ENCODE results near the gene SLC22A23. TPM values are rescaled to one million over a fixed set of nuclear protein-coding genes. Genes with fewer than 3 reads are reported as not detected.

The SLC22A23 gene
- total RNA-seq, 4 donors from 2014 or later, result 6.2 to 10.8 (median 7.8) TPM

GRCh38 chr6:3314176-3314575 is 142.7 kb downstream of the SLC22A23 start:
- Histone ChIP-seq H3K4me3 (no peak overlapping the region), H3K27me3 (no peaks in the 10 kb centered on the region), H3K4me1 (peaks cover 0 to 11% (median 7%) of the 10 kb centered on the region in 3 donors), H3K9me3 (no peaks in the 10 kb centered on the region), H3K27ac (no peak overlapping the region), H3K36me3 (peaks cover 0 to 4% of the 10 kb centered on the region in 2 donors)
- WGBS, 2 donors (ENCODE audit: low coverage in 1 of 2), result 91 to 93% methylated on average over 3 to 7 of the region's 7 CpGs
- no peak for ATAC-seq
- TF ChIP-seq POLR2A (IDR thresholded peaks at IDR 0.05) (no peak), POLR2AphosphoS5 (IDR thresholded peaks at IDR 0.05) (no peak), EP300 (IDR thresholded peaks at IDR 0.05) (no peak), CTCF (IDR thresholded peaks at IDR 0.05) (no peak)

- WGBS, 2 donors (ENCODE audit: low coverage in 1 of 2), result 66 to 73% methylated on average over 2 to 5 of the region's 11 CpGs
- ATAC-seq, result peak; percentile 59
- H3K27me3 ChIP-seq, result no peaks in the 10 kb centered on the region
- peaks cover 0 to 4% of the 10 kb centered on the region in 2 donors for H3K36me3 ChIP-seq
- H3K9me3 ChIP-seq, result no peaks in the 10 kb centered on the region
- H3K4me3 ChIP-seq, result no peak overlapping the region
- TF ChIP-seq CTCF (IDR thresholded peaks at IDR 0.05), result no peak
- no peak for TF ChIP-seq POLR2A (IDR thresholded peaks at IDR 0.05)
- TF ChIP-seq POLR2AphosphoS5 (IDR thresholded peaks at IDR 0.05), result no peak
- TF ChIP-seq EP300 (IDR thresholded peaks at IDR 0.05), result no peak
- no peak overlapping the region for H3K27ac ChIP-seq
- no peaks in the 10 kb centered on the region for H3K4me1 ChIP-seq
These were observed 144.1 kb downstream of the SLC22A23 start for GRCh38 chr6:3312604-3313231.

GRCh38 chr6:3311826-3312225 is 145.0 kb downstream of the SLC22A23 start:
- TF ChIP-seq CTCF (IDR thresholded peaks at IDR 0.05), result no peak
- ATAC-seq, result no peak
- Histone ChIP-seq H3K36me3 (peaks cover 0 to 11% of the 10 kb centered on the region in 2 donors), H3K4me3 (no peak overlapping the region), H3K27me3 (no peaks in the 10 kb centered on the region), H3K9me3 (no peaks in the 10 kb centered on the region), H3K27ac (no peak overlapping the region), H3K4me1 (no peaks in the 10 kb centered on the region)
- WGBS, 2 donors (ENCODE audit: low coverage in 1 of 2), result 90% methylated on average over 3 to 5 of the region's 6 CpGs

- TF ChIP-seq EP300 (IDR thresholded peaks at IDR 0.05) (no peak), POLR2AphosphoS5 (IDR thresholded peaks at IDR 0.05) (no peak), POLR2A (IDR thresholded peaks at IDR 0.05) (no peak), CTCF (IDR thresholded peaks at IDR 0.05) (no peak)
- no peak overlapping the region for H3K4me3 ChIP-seq
- H3K27ac ChIP-seq, result no peak overlapping the region
- 71 to 79% methylated on average over 7 of the region's 9 CpGs for WGBS, 2 donors (ENCODE audit: low coverage in 1 of 2)
- no peaks in the 10 kb centered on the region for H3K9me3 ChIP-seq
- H3K27me3 ChIP-seq, result no peaks in the 10 kb centered on the region
- no peaks in the 10 kb centered on the region for H3K4me1 ChIP-seq
- H3K36me3 ChIP-seq, result peaks cover 0 to 16% of the 10 kb centered on the region in 2 donors
- ATAC-seq, result no peak
These were observed 146.1 kb downstream of the SLC22A23 start for GRCh38 chr6:3310703-3311102.

GRCh38 chr6:3310051-3310448 is 146.8 kb downstream of the SLC22A23 start:
- Histone ChIP-seq H3K36me3 (peaks cover 0 to 13% of the 10 kb centered on the region in 2 donors), H3K4me3 (no peak overlapping the region), H3K4me1 (no peaks in the 10 kb centered on the region), H3K9me3 (no peaks in the 10 kb centered on the region), H3K27me3 (no peaks in the 10 kb centered on the region), H3K27ac (no peak overlapping the region)
- TF ChIP-seq POLR2A (IDR thresholded peaks at IDR 0.05), result no peak
- no peak for TF ChIP-seq CTCF (IDR thresholded peaks at IDR 0.05)
- TF ChIP-seq EP300 (IDR thresholded peaks at IDR 0.05), result no peak
- TF ChIP-seq POLR2AphosphoS5 (IDR thresholded peaks at IDR 0.05), result no peak
- 76 to 95% methylated on average over 2 to 5 of the region's 6 CpGs for WGBS, 2 donors (ENCODE audit: low coverage in 1 of 2)
- no peak for ATAC-seq

Data from gastroesophageal sphincter (tissue), 4 donors.